HCT116 (cell line): ENCODE measurements around the gene TSPAN33.

Experiments
- CTCF ChIP-seq, 3 experiments: fragments of 200-600 bp in 1 of 3; sonication (generic) in 1 of 3; IDR thresholded peaks in 2 of 3; conservative IDR thresholded peaks in 1 of 3; 2 replicates each; pipeline ENCODE4 v1.5.1; 2012 to 2017; ENCODE audit warnings: low read depth in 2 of 3, low read length in 2 of 3, antibody characterized with exemption in 1 of 3, borderline replicate concordance in 1 of 3, control low read depth in 1 of 3, mild to moderate bottlenecking in 1 of 3, mixed read lengths in 1 of 3, mixed run types in 1 of 3, moderate library complexity in 1 of 3; ENCODE audit not compliant: insufficient read depth in 1 of 3
- EZH2 ChIP-seq: fragments of 200-600 bp; sonication (generic); IDR thresholded peaks from 2 replicates; pipeline ENCODE4 v1.6.1; 2017; ENCODE audit warnings: antibody characterized with exemption, mixed run types
- JUND ChIP-seq: IDR thresholded peaks from 2 replicates; pipeline ENCODE4 v1.6.1; 2012
- ZBTB33 ChIP-seq: IDR thresholded peaks from 2 replicates; pipeline ENCODE4 v1.6.1; 2011; ENCODE audit warnings: mild to moderate bottlenecking, low read length, moderate library complexity; ENCODE audit not compliant: insufficient replicate concordance; ENCODE audit errors: extremely low read depth

GRCh38 chr7:129095258-129095657, 49.2 kb upstream of the TSPAN33 start:
- TF ChIP-seq CTCF (IDR thresholded peaks at IDR 0.05 in 2 of 3, conservative IDR thresholded peaks at IDR 0.05 in 1 of 3; ENCODE audit: borderline replicate concordance in 1 of 3, insufficient read depth in 1 of 3, low read depth in 2 of 3, low read length in 2 of 3) (no peak), ZBTB33 (no peak), EZH2 (no peak), JUND (no peak)
